ENCODE results near the gene CEP131.

Gene CEP131

DNA sequence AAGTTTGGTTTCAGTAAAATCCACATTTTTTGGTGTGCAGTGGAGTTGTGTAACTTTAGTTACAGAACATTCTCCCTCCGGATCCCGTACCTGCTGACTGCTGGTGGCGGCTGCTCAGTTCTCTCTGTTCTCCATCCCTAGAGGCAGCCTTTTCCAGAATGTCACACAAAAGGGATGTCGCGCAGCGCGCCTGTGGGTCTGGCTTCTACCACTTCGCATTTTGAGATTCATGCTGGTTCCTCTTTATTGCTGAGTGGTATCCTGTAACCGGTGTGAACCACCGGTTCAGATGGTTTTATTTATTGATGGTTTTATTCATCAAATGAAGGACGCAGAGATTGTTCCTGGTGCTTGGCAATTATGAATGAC lies 981 bp upstream of the CEP131 start:
- DNase-seq (ENCODE audit: low read depth in 2 of 2) = no peak

DNA sequence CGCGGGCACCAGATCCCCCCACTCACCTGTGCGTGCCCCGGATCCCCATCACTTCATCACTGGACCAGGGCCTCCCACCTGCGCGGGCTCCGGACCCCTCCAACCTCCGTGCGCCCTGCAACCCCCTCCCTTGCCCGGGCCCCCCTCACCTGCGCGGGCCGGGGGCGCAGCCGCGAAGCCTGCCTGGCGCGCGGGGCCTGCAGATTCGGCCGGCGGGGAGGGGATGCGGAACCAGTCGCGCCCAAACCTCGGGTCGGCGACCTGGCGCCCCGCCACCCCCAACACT lies 202 bp downstream of the CEP131 start:
- no peak for DNase-seq (ENCODE audit: low read depth in 2 of 2)

DNA sequence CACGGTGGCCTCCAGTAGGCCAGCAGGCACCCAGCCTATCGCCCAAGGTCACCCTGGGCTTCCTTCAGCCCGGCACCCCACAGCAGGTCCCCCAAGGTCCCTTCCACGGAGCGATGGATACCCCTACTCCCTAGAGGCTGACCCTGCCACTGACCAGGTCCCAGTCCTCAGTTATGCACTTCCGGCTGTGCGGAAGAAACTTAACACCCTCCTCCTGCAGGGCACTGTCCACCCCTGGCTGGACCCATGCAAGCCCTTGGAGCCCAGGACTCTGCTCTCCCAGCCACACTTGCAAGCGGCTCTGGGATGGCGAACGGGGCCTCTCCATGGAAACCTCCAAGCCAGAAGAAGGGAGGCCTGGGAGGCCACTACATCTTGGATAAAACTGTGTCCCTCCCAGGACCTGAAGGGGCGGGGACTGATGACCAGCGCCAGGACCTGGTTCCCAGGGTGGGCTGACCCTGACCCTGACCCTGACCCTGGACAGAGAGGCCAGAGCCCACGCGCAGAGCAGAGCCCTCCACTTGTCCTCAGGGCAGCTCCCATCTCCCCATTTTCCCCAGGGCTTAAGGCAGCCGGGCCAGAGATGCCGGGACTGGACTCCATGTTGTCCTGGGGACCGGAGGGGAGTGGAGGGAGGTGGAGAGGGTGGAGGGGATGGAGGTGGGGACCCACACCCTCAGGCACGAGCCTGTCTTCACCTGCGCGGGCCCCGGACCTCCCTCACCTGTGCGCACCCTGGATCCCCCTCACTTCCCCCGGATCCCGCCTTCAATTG lies 734 bp downstream of the CEP131 start:
- no peak for DNase-seq (ENCODE audit: low read depth in 2 of 2)

DNA sequence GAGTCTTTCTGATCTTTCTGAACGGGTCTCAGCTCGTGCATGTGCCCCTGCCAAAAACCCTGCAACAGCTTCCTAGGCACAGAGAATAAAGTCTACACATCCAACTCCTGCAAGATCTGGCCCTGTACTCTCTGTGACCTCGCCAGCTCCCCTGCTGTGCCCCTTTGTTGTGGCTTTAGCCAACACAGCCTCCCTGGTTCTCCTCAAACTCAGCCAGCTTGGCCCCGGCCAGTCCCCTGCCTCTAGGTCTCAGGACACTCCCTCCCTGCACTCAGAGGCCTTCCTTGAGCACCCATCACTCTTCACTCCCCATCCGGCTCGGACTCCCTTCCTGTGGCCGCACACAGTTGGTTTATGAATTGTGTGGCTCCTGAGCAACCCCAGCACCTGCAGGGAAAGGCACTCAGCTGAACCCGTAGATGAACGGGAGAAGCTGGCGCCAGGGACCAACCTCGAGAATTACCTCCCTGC lies 1.4 kb downstream of the CEP131 start:
- no peak for DNase-seq (ENCODE audit: low read depth in 2 of 2)

DNA sequence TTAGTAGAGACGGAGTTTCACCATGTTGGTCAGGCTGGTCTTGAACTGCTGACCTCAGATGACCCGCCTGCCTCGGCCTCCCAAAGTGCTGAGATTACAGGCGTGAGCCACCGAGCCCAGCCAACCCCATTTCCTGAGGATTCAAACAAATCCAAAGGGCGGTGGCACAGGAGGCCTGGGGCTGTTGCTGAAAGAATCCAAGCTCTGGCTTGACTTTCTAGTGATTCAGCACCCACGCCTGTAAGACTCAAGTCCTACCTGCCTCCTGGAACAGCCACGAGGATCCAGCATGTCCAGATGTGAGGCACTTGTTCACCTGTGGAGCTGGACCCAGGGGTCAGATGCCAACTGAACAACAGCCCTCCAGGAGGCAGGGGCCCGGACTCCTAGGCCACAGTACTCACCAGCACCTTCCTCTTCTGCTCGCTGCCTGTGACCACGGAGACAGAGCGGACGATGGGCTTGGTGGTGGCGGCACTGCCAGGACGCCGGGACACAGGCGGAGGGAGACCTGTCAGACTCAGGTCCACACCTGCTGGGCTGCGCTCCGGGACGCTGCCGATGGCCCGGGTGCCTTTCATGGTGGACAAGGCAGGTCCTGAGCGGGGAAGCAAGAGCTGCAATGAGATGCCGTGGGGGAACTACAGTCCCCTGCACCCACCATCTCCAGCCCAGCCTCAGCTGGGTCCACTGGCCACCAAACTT lies 3.1 kb downstream of the CEP131 start:
- no peak for DNase-seq (ENCODE audit: low read depth in 2 of 2)

DNA sequence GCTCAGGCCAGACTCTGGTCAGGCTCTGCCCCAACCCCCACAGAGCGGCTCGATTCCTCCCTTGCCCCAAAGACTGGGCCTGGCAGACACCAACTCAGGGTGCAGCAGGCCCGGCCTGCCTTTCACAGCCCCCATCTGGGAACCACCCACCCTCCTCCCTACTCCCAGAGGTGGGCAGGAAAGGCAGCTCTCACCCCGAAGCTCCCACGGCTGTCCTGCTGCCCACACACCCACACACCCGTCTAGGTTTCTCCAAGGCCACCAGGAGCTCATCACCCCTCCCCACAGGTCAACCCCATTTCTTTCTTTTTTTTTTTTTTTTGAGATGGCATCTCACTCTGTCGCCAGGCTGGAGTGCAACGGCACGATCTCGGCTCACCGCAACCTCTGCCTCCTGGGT lies 3.8 kb downstream of the CEP131 start:
- no peak for DNase-seq (ENCODE audit: low read depth in 2 of 2)

DNA sequence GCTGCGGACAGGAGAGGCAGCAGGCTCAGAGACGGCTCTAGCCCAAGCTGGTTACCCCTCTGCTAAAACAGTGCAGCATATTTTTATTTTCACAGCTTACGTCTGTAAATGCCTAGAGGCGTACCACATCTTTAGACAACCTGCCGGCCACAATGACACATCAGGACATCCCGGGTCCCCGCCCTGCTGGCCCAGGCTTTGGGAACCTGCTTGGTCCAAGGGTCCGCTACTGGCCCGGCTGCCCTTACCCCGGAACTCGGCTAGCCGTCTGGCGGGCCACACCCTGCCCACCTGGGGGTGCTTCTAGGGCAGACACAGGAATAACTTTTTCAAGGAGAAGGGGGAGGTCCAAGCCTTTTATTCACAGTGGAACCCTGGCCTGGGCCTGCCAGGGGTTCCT lies 4.3 kb downstream of the CEP131 start:
- no peak for DNase-seq (ENCODE audit: low read depth in 2 of 2)

DNA sequence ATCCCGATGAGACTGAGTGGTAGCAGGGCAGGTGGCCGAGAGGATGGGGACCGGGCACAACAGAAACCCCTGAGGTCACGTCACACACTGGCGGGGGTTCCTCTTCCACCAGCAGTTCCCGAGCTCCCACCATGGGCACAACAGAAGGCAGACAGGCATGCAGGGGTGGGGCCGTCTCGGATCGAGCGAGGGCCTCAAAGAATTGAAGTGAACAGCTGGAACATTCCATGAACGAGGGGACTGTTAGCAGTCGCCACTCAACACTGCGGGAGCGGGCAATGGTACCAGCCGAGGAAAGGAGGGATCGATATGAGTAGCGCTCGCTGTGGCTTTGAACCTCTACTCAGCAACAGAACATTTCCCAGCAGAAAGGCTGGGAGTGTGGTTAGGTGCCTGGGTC lies 5.3 kb downstream of the CEP131 start:
- DNase-seq (ENCODE audit: low read depth in 2 of 2) = no peak

DNA sequence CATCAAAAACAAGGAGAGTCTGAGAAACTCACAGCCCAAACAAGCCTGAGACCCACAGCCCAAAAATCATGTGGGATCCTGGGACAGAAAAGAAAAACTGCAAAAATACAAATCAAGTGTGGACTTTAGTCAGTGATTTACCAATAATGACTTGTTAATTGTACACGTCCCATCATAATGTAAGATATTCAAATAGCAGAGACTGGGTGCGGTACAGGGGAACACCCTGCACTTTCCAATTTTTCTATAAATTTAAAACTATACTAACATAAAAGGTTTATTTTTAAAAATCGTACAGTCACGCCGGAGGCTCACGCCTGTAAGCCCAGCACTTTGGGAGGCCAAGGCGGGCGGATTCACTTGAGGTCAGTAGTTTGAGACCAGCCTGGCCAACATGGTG lies 8.8 kb downstream of the CEP131 start:
- no peak for DNase-seq (ENCODE audit: low read depth in 2 of 2)

DNA sequence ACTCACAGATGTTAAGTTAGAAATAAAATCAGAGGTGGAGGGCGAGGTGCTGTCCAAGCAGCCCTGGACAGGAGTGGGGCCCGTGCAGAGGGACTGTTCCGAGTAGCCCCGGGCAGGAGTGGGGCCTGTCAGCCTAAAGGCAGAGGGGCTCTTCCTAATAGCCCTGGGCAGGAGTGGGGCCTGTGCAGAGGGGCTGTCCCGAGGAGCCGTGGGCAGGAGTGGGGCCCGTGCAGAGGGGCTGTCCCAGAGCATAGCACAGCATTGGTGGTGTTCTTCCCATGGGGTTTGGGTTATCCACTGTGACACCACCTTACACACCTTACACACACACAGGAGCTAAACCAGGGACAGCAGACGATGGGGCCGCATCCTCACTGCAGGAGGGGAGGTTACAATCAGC lies 10.4 kb downstream of the CEP131 start:
- DNase-seq (ENCODE audit: low read depth in 2 of 2) = no peak

DNA sequence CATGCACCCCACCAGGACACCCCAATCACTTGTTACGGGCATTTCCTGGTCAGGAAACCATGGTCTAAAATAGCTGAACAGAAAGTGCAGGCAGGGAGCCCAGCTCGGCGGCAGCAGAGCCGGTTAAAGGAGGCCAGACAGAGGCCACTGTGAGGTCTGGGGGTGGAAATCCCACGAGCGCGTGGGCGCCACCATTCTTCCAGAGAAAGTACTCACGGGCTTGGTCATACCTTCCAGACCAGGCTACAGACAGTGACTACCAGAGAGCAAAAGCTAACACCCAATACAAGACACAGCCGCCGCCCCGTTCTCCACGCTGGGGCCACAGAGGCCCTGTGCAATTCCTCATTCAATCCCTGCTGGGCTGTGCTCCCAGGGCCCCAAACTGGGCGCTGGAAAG lies 11.9 kb downstream of the CEP131 start:
- no peak for DNase-seq (ENCODE audit: low read depth in 2 of 2)

DNA sequence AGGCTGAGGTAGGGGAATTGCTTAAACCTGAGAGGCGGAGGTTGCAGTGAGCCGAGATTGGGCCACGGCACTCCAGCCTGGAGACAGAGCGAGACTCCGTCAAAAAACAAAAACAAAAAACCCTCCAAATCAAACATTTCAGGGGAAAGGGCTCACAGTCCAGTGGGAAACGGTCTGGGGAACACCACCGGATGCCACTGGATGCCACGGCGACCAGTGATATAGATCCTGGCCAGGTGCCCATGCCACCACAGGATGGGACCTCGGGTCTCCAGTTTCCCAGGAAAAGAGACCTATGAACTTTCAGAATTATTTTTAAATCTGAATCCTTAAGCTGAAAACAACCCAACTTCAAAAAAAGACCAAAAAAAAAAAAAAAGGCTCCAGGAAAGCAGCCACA lies 12.3 kb downstream of the CEP131 start:
- DNase-seq (ENCODE audit: low read depth in 2 of 2) = no peak

DNA sequence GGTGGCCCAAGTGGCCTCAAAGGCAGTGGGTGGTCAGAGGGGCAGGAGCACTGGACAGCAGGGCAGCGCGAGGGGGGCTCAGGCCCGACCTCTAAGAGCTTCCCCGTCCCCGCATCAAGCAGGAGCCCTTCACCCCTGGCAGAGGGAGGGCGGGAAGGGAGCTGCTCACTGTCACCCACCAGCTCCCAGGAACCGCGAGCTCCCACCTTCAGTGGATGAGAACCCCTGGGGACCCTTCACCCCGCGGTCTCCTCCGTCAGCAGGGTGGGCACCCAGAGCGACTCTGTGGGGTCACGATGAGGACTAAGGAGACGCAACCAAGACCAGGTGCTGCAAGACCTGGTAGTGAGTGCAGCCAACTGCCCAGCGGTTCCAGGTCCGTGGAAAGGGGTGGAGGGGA lies 13.6 kb downstream of the CEP131 start:
- DNase-seq (ENCODE audit: low read depth in 2 of 2) = no peak

DNA sequence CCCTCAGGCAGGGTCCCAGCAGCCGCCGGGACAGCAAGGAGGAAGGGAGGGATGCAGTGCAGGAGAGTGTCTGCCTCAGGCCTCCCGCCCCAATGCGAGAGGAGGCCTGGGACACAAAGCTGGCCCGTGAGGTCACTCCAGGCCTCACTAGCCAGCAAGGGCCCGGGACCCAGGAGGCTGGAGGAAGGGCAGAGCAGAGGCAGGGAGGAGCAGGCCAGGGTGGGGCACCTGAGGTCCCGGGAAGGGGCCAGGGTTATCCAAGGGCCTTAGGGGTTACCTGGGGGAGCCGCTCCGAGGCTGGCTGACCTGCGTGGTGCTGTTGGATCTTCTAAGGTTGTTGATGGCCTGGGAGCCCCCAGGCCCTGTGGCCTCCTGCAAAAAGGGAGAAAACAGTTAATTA lies 14.1 kb downstream of the CEP131 start:
- DNase-seq (ENCODE audit: low read depth in 2 of 2) = no peak

DNA sequence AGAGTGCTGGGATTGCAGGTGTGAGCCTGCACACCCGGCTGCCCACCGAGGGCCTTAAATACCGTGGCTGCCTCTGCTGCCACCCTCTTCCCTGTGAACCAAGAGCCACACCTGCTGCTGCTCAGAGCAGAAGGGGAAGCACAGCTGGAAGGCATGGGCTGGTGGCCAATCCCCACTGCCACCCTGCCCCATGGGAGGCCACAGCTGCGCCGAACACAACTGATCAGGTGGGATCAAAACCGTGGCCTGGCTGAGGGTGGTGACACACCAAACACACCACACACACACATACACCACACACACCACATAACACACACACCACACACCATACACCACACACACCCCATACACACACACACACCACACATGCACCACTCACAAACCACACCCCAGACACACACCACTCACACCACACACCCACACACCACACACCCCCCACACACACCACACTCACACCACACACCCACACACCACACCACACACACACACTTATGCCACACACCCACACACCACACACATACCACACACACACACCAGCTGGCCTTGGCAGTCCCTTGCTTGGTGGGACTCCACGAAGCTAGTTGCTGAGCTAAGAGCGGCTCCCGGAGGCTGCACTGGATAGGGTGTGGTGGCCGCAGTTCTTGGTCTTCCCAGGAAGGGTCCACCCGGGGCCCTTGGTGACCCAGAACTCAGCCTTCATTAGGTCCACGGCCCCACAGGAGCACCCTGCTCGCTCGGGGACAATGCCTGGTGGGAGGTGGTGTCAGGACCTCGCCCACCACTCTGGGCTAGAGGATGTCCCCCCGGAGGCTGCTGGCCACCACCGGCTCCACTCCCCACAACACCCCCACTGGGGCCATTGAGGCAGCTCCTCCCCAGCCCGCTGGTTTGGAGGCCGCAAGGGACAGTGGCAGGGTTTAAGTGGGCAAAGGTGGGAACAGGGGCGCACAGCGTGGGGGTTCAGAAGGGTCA lies 14.9 kb downstream of the CEP131 start:
- DNase-seq (ENCODE audit: low read depth in 2 of 2) = no peak

DNA sequence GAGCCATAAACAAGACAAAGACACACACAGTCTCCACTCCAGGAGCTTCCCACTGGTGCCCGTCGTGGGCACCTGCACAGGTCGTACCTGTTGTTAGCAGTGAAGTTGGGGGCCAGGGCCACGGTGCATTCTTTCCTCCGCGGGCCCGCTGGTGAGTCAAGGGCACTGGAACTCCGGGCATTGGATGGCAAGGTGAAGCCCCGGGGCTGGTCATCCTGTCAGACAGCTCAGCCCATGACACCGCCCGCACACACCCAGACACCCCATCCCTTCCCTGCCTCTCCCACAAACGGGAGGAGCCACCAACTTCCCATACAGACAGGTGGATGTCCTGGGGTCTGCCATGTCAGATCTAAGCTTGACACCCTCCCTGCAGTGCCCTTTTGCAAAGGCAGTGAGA lies 16.1 kb downstream of the CEP131 start:
- no peak for DNase-seq (ENCODE audit: low read depth in 2 of 2)

DNA sequence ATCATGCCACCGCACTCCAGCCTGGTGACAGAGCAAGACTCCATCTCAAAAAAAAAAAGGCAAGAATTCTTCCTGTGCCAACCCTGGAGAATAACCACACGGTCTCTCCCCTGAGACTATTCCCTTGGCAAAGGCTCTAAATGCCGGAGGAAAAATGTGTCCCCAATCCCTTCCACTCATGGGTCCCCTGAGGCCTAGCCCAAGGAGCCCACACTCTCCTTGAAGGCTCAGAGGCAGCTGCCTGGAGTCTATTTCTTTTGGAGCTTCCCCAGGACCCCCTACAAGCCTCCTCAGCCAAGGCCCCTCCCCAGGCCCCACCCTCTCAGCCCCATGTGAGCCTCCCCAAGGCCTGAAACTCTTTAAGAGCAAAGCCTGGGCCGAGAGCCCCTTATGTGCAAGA lies 16.6 kb downstream of the CEP131 start:
- no peak for DNase-seq (ENCODE audit: low read depth in 2 of 2)

DNA sequence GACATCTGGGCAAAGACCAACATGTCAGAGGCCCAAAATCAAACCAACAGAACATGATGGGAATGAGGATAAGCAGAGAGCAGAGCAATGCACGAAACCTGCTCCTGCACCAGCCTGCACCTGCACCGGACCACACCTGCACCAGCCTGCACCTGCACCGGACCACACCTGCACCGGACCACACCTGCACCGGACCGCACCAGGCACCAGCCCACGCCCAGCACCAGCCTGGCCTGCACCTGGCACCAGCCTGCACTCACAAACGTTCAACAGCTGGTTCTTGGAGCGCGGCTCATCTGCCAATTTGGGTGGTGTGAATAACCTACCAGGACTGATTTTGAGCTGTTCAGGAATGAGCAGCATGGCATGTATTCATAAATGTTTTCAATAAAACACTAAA lies 18.2 kb downstream of the CEP131 start:
- DNase-seq (ENCODE audit: low read depth in 2 of 2) = no peak

DNA sequence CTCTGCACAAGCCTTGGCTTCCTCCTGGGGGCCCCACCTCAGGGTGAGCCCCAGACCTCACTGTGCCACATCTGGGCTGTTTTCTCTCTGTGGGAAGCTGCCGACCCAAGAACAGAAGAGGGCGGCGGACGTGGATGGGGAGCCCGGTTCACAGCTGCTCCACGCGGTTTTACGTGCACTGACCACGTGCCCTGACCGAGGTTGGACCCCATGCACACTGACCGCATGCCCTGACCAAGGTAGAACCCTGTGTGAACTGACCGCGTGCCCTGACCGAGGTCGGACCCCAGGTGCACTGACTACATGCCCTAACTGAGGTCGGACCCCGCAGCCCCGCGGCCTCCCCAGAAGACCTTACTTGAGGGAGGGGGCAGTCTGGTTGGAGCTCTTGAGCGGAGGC lies 19.6 kb downstream of the CEP131 start:
- no peak for DNase-seq (ENCODE audit: low read depth in 2 of 2)

DNA sequence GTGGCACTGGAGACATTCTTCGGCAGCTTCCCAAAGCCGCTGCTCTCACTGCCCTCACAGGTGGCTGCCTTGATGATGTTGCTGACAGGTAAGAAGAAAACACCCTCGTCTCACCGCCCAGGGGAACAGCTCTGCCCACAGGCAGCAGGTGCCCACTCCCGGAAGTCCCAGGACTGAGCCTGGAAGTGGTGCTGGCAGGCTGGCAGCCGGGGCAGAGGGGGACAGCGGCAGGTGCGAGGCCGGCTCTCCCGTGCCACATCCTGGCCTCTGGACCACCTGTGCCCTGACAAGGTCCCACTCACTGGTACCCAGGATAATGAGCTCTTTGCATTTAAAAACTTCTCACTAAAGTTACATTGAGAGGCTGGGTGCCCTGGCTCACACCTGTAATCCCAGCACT lies 20.4 kb downstream of the CEP131 start:
- no peak for DNase-seq (ENCODE audit: low read depth in 2 of 2)

DNA sequence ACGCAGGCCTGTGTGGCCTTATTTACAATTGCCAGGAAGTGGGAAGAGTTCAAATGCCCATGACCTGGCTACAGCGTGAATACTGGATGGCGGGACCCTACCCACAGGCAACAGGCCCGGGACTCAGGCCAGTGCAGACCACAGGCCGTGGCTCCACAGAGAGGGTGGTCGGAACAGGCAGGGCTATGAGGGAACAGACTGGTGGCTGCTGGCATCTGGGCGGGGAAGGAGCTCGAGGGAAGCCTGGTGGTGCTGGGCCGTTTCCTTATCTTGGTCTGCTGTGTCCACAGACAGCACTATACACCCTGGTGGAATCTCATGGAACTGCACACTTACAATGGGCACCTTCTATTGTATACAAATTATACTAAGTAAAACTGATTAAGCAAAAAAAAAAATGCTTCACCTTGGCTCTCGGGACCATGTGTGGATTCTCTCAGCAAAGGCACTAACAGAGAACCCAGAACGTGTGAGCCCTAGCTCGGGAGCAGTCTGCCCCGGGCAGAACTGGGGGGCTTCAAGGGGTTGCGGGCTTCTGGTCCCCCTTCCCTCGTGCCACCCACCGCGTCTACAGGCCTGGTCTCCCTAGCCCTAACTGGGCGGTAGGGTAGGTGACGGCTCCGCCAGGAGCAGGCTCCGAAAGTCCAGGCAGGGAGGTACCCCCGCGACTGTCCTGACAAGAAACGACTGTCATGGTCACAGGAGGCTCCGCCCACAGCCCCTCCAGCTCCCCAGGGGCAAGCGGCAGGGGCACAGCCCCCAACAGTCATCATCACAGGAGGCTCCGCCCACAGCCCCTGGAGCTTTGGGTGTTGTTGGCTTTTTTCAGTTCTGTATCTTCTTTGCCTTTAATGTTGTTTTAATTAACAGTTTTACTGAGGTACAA lies 21.8 kb downstream of the CEP131 start:
- peak in 1 of 2 experiments; percentile 16 for DNase-seq (ENCODE audit: low read depth in 2 of 2)

DNA sequence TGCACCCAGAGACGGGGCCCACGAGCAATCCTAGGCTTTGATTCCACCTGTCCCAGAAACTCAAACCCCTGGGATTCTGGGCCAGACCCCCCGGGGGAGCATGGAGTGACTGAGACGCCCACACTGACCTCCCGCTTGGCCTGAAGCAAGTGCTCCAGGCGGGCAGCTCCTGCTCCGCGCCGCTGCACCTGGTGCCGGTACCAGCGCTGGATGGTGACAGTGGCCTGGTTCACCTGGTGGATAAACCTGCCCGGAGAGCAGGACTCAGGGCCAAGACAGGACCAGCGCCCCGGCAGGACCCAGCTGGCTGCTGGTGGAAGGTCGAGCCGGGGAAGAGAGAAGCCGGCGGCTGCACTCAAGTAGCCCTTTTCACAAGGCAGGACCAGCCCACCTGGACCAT lies 22.6 kb downstream of the CEP131 start:
- DNase-seq (ENCODE audit: low read depth in 2 of 2) = no peak
